Measurements from ENCODE around the gene GAS1. TPM values are rescaled to one million over a fixed set of nuclear protein-coding genes. Genes with fewer than 3 reads are reported as not detected.

The GAS1 gene
- total RNA-seq, 1 donor from 2014 or later: 47.5 TPM

DNA sequence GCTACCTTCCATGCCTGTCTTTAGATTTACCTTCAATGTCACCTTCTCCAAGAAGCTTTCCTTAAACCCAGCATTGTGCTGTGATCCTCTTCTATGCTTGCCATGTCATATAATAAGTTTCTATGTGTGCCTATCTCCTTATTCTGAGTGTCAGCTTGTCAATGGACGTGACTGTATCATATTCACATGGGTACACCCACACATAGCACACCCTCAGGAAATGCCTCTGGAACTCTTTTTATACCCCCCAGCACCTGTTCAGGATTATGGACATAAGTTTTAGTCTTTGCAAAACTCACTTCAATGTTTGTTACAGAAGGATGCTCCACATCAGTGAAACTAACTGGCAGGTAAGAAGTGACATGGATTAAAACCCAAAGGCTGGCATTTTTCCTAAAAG, 7.4 kb downstream of the GAS1 start:
- DNase-seq (ENCODE audit: low spot score): no peak
- intact Hi-C loops (cut with DNase I): no loop called here
- ATAC-seq: no peak

DNA sequence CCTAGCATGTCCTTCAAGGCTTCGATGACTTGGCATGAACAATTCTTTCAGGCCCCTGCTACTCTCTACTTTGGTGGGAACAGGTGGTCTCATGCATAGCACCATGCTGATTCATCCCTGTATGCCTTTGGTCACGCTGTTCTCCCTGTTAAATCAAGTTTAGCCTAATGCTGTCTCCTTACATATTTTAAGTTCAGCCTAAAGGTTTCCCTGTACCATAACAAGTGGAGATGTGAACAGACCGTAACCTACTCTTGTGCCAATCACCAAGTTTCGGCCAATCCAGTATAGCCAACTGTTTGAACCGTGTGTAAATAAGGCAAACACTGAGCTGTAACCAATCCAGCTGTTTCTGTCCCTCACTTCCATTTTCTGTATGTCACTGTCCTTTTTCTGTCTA, 8.0 kb downstream of the GAS1 start:
- intact Hi-C loops (cut with DNase I): no loop called here
- ATAC-seq: no peak
- DNase-seq (ENCODE audit: low spot score): no peak

DNA sequence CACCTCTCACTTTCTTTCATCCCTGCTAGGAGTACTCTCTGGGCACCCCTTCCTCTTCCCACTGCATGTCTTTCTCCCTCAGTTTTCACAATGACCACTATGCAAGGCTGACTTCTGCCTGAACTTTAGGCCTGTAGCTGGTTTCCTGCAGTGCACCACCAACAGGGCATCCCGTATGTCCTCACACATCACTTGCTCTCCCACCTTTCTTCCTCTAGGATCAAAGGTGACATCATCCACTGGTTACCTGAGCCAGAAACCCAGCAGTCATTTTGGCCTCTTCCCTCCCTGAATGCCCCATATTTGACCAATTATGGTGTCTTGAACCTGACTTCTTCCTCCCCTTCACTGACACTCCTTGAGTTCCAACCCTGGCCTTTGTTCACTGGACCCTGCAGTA, 8.5 kb downstream of the GAS1 start:
- intact Hi-C loops (cut with DNase I): no loop called here
- DNase-seq (ENCODE audit: low spot score): no peak
- ATAC-seq: no peak

DNA sequence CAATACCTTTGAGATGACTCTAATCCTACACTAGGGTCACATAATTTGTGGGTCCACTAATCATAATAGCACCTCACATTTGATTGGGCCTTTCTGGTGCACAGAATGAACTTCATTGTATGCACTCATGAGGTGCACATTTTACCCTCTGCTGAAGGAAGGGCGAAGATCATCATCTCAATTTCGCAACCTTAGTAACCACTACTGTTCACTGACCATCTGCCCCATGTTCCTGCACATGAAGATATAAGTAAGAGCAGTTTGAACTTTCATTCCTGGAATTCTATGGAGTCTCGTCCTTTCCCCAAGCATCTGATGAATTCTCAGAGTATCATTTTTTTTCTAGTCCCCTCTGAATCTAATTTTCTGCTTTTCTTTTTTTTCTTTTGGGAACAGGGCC, 21.2 kb downstream of the GAS1 start:
- intact Hi-C loops (cut with DNase I): no loop called here
- ATAC-seq (no peak), DNase-seq (ENCODE audit: low spot score) (no peak)

DNA sequence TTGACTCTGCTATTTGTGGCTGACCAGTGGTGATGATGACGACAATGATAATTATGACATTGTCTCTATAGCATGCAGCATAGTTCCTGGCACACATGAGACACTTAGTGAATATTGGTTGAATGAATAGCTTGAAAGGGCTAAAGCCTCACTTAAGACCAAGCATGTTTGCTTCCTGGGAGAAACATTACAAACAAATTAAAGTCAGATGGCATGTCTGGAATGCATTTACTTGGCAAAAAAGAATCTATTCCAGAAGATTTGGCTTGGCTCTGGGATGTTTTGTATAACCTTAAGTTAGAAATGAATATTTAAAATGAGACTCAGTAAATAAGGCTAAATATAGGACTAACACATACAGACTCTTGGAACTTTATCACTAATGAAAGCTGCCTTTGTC, 21.6 kb downstream of the GAS1 start:
- DNase-seq (ENCODE audit: low spot score) (no peak), ATAC-seq (no peak)
- intact Hi-C loops (cut with DNase I): no loop called here

DNA sequence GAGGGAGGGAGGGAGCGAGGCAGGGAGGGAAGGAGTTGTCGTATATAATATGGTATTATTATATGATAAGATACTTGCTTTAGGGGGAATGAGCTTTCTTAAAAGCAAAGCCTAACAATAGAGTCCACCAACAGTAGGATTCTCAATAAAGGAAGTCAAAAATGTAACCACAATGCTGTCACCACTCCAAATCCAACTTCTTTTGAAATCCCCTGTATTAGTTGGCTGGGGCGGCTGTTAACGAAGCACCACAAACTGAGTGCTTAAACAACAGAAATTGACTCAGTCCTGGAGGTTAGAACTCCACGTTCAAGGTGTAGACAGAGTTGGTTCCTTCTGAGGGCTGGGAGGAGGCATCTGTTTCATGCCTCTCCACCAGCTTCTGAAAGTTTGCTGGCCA, 23.1 kb downstream of the GAS1 start:
- ATAC-seq: peak; percentile 65

DNA sequence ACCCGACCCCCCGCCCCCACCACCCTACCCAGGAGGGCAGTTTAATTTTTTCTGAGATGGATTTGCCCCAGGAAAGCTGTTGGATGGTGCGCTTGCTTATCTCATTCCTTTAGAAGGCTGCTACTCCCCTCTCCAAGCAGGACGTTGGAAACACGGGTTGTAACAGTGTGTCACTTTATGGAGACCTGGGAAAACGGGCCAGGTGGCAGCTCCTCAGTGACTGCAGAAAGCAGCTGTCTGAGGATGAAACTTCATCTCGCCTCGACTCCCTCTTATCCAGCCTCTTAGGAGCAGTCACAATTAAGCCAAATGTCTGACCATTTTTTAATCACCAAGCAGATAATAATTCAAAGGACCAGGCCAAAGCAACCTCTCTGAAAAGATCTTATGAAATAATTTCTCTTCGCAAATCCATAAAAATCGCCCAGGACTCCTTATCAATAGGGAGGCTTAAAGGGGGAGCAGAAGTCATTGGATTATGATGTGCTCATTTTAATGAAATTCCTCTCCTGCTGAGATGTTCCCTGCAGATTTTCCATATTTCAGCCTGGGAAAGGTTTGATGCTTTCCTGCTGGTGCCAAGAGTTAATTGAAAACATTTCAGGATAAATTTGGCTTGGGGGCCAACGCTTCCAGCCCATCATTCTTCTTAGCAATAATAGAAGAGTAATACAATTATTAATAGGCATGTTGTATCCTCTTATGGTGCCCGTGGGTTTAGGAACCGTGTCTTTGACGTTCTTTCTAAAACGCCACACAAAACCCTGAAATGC, 26.0 kb downstream of the GAS1 start:
- ATAC-seq (no peak), DNase-seq (ENCODE audit: low spot score) (no peak)
- intact Hi-C loops (cut with DNase I): no loop called here

More for the DNA sequence above, 23.1 kb downstream of the GAS1 start:
- no peak for DNase-seq (ENCODE audit: low spot score)
- intact Hi-C loops (cut with DNase I): no loop called here

DNA sequence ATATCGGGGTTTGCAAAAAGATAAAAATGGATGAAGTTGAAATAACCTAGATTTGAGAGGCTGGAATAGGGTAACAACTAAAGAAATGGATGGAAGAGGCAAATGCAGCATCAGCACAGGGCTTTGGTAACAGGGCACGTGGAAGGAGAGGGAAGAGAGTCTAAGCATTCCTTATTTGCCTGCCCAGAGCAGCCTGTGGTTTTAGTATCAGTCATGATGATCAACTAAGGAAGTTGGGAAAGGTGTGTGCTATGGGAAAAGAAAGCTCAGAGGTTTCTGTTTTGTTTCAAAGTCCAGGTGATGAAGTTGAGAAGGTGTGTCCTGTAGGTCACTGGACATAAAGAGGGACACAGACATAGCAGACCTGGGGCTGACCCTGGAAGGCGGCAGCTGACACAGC, 28.8 kb downstream of the GAS1 start:
- DNase-seq (ENCODE audit: low spot score) (no peak), ATAC-seq (no peak)
- intact Hi-C loops (cut with DNase I): no loop called here

DNA sequence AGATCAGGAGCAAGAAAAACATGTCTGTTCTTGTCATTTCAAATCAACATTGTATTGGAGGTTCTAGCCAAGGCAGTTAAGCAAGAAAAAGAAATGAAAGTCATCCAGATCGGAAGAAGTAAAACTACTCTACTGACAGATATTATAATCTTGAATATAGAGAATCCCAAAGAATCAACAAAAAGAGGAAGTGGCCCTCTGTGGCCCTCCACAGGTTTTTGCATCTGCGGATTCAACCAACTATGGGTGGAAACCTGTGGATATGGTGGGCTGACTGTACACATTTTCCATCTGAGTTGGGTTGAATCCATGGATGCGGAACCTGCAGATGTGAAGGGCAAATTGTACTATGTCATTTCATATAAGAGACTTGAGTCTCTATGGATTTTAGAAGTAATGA, 35.1 kb downstream of the GAS1 start:
- ATAC-seq: no peak
- intact Hi-C loops (cut with DNase I): no loop called here
- DNase-seq (ENCODE audit: low spot score): no peak

DNA sequence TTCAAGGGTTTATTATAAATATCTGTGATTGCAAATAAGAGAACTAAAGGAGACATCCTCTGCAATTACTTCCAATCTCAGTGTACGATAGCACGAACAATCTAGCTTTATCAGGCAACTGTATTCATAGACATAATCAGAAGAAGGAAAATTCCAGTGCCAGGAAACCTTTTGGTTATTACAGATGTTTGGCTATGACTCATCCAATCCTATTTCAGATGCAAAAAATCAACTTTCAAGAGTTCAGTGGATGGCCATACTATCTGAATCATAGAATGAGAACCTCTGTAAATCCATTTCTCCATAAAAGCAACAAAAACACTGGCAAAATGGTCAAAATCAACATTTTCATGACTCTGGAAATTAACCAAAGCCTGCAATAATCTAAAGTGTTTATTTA, 37.9 kb downstream of the GAS1 start:
- DNase-seq (ENCODE audit: low spot score): no peak
- intact Hi-C loops (cut with DNase I): no loop called here
- ATAC-seq: no peak

DNA sequence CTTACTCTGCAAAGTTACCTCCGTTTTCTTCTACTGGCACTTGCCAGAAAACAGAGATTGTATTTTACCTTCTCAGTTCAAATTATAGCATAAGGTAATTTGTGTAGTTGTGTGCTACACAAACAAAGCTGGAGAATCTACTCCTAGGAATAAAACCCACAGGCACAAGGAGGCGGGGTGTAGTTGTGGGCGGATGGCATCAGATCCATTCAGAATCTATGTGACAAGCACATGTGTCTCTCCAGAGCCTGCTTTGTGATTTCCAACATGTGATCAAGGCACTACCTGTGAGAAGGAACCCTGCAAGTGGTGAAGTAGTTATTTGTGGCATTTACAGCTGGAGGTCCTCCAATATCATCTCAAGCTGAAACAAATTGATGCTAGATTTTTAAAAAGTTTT, 39.0 kb downstream of the GAS1 start:
- intact Hi-C loops (cut with DNase I): no loop called here
- ATAC-seq (no peak), DNase-seq (ENCODE audit: low spot score) (no peak)

DNA sequence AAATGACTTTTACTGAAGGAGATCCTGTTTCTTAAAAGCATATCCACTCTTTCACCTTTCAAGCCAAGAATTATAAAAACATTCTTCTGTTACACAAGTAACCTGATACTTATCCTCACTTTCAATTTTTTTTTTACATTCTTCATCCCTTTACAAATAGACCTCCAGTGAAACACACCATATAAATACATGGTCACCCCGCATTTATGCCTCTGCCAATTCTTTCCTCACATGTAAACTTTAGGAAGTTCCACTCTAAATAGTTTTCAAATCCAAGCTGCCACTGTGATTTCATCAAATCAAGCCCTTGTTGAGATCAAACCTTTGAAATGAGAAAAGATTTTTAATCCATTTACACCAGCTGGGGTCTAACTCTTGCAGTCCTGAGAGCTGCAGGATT, 40.0 kb downstream of the GAS1 start:
- intact Hi-C loops (cut with DNase I): no loop called here
- DNase-seq (ENCODE audit: low spot score) (no peak), ATAC-seq (no peak)

DNA sequence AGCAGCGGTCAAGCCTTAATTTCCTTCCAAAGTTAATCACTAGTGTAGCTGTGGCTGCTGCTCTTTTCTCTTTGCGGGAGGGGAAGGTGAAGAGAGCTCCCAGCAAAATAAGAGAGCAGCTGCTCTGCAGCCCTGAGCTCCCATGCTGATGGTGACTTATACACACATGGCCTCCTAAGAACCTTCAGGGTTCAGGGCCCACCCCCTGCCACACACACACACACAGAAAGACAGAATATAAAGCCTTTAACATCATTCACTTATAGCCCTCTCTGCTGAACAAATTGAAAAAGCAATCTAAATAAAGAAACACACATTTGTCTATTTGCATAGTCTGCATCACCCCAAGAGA, 43.6 kb downstream of the GAS1 start:
- DNase-seq (ENCODE audit: low spot score) (no peak), ATAC-seq (no peak)
- intact Hi-C loops (cut with DNase I): no loop called here

DNA sequence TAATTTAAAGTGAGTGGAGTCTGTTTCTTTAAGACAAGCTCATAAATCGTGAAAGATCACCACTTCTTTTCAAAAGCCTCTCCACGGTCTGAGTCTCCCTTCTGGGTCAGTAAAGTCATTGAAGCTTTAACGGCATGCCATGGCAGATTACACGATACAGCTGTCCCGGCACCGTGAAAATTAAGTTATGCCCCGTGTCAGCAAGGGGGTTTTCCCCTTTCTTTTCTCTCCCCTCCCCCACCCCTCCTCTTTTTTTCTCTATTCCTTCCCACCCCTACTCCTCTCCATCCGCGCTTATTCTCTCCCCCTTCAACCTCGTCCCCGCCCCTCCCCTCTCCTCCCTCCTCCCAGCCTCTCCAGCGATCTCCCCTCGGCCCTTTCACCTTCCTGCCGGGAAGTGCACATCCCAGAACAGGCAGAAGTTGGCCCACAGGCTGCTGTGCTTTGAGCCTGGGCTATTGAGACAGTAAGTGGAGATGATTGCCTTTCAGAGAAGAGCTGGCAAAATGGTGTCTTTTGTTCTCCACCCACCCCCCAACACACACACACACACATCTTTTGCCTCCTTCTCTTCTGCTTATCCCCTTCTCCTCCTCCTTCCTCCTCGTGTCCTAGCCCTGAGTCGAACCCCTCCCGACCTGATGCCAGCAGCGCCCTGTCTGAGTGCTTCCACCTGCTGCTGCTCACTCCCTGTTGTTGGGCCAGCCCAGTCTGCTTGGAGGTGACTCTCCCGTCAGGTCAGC, 44.1 kb downstream of the GAS1 start:
- intact Hi-C loops (cut with DNase I): no loop called here
- ATAC-seq (peak; percentile 55), DNase-seq (ENCODE audit: low spot score) (no peak)

DNA sequence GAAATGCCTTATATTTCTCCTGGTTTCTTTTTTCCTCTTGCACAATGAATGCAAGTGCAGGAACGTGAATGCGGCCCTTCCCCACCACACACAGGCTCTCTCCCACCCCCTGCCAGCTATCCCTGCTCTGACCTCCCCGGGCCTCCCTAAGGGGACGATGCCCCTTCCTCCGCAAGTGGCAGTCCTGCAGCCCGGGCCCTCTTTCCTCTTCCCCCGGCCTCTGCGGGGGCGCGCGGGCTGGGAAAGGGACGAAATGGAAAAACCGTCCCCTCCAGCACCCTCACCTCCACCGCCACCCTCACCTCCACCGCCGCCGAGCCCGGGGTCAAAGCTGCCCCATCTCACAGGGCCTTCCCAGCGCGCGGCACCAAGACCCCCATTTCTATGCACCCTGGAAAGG, 44.7 kb downstream of the GAS1 start:
- ATAC-seq (peak; percentile 62), DNase-seq (ENCODE audit: low spot score) (no peak)
- intact Hi-C loops (cut with DNase I): no loop called here

DNA sequence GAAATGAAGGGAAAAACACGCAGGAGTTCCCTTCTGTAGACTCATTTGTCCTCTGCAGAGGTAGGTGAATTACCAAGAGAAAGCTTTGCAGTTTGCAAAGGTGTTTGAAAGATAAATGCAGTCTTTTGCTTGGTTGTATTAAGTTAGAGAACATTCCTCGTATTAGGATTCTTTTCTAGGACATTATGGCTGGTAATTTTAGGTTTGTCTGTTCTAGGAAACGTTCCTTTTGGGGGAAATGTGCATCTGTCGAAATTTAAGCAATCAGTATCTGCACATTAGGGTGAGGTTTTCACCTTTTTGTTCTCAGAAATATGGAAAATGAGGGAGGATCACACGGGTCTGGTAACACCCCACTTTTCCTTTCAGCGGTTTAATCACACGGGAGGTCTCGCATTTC, 45.1 kb downstream of the GAS1 start:
- no peak for ATAC-seq
- intact Hi-C loops (cut with DNase I): no loop called here
- DNase-seq (ENCODE audit: low spot score): no peak

DNA sequence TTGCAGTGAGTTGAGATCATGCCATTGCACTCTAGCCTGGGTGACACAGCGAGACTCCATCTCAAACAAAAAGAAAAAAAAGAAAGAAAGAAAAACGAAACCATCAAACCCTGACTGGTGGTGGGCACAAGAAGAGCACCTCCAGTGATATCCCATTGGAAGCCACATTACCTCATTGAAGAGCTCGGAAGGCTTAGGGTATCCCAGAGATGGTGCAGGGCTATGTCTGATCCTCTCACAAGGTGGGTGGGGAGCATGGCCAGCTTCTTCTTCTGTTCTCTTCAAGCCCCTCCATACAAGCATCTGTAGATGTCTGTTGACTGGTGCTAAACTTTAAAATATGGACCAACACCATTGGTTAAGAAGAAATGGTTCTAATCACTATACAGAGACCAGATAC, 45.8 kb downstream of the GAS1 start:
- intact Hi-C loops (cut with DNase I): no loop called here

More for the DNA sequence above, 45.8 kb downstream of the GAS1 start:
- ATAC-seq (no peak), DNase-seq (ENCODE audit: low spot score) (no peak)

Data from sciatic nerve (tissue), 2 donors.